Thymus (tissue), 11 donors: ENCODE results near the gene FCN1. TPM values are rescaled to one million over a fixed set of nuclear protein-coding genes. Genes with fewer than 3 reads are reported as not detected.
"Not testable (repeated sequence)": the region's sequence is repeated elsewhere in the genome, so short reads cannot be mapped to it uniquely, and the experiment has no call there.

ENCODE experiments used
- DNase-seq, 9 donors: peaks; one replicate each; pipeline ENCODE4 v3.0.0-alpha.2; 2013; ENCODE audit warnings: low spot score in 9 of 9, low read depth in 6 of 9, missing footprints in 1 of 9
- H3K27ac ChIP-seq, 2 donors: one replicate each; pipeline ENCODE4 v1.5.1; 2013; ENCODE audit warnings: control low read depth in 1 of 2, low read depth in 1 of 2, low read length in 1 of 2, mild to moderate bottlenecking in 1 of 2, moderate library complexity in 1 of 2
- H3K27me3 ChIP-seq, 2 donors: one replicate each; pipeline ENCODE4 v1.5.1; 2013; ENCODE audit warnings: low read length in 1 of 2; ENCODE audit not compliant: control insufficient read depth in 2 of 2, insufficient read depth in 1 of 2
- H3K36me3 ChIP-seq, 2 donors: one replicate each; pipeline ENCODE4 v1.5.1; 2013; ENCODE audit warnings: low read length in 1 of 2, mild to moderate bottlenecking in 1 of 2, moderate library complexity in 1 of 2; ENCODE audit not compliant: control insufficient read depth in 2 of 2, insufficient read depth in 2 of 2
- H3K4me1 ChIP-seq, 2 donors: one replicate each; pipeline ENCODE4 v1.5.1; 2013; ENCODE audit warnings: low read length in 2 of 2; ENCODE audit not compliant: control insufficient read depth in 2 of 2, insufficient read depth in 2 of 2
- H3K4me3 ChIP-seq, 2 donors: one replicate each; pipeline ENCODE4 v1.5.1; 2013; ENCODE audit warnings: low read length in 2 of 2, control low read depth in 1 of 2, mild to moderate bottlenecking in 1 of 2
- H3K9me3 ChIP-seq, 2 donors: one replicate each; pipeline ENCODE4 v1.5.1; 2013; ENCODE audit warnings: low read length in 1 of 2, mild to moderate bottlenecking in 1 of 2; ENCODE audit not compliant: control insufficient read depth in 2 of 2, insufficient read depth in 1 of 2
- WGBS: extraction: QIAGEN DNeasy Blood & Tissue Kit; methylation state at CpG from one replicate; pipeline ENCODE4 v1.1.7; 2013; 5-methylcytosine and 5-hydroxymethylcytosine counted together
- polyA plus RNA-seq: library from polyadenylated mRNA; stranded (reverse); fragments of 200-250 nt; gene quantifications from one replicate; pipeline ENCODE4 v1.2.3, GENCODE V29; 2013
- total RNA-seq: library from RNA; stranded (reverse); fragments of 120-200 nt; gene quantifications from one replicate; pipeline ENCODE4 v1.2.4, GENCODE V29; 2013
- donor health status: healthy.

Gene FCN1
- total and polyA plus RNA-seq, 2 donors, result 4.9 to 12.2 TPM

DNA sequence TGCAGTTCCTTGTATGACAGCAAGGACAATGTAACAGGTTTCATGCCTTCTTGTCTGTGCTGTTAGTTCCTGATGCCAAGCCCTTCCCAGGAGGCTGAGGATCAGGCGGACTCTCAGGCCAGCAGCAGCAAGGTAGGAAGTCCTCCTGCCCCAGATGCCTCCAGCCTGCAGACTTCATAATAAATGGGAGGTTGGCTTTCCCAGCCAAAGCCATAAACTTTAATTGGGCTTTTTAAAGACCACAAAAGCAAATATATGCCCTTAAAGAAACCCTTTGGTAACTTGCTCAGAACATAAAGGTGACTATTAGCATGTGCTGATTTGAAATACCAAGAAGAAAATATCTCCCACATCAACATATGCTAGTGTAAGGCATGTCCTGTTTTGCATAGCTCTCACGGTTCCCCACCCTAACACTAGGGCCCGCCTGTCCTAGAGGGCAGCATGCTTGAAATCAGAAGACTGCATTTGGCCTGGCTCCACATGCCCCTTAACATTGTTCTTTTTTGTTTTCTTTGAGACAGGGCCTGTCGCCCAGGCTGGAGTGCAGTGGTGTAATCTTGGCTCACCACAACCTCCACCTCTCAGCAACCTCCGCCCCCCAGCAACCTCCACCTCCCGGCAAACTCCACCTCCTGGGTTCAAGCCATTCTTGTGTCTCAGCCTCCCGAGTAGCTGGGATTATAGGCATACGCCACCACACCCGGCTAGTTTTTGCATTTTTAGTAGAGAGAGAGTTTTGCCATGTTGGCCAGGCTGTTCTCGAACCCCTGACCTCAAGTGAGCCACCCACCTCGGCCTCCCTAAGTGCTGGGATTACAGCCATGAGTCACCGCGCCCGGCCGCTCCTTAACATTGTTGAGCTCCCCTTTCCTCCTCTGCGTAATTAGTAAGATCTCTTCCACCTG lies 44.6 kb upstream of the FCN1 start:
- Histone ChIP-seq H3K4me3 (no peak overlapping the region), H3K36me3 (no peaks in the 10 kb centered on the region), H3K9me3 (peaks cover 0 to 4% of the 10 kb centered on the region in 2 donors), H3K4me1 (no peaks in the 10 kb centered on the region), H3K27ac (no peak overlapping the region), H3K27me3 (no peaks in the 10 kb centered on the region)
- no peak for DNase-seq
- WGBS, result 94% methylated on average over 16 of the region's 16 CpGs

- no peaks in the 10 kb centered on the region for H3K4me1 ChIP-seq
- no peak overlapping the region for H3K27ac ChIP-seq
- no peak for DNase-seq
- H3K36me3 ChIP-seq, result no peaks in the 10 kb centered on the region
- H3K27me3 ChIP-seq, result no peaks in the 10 kb centered on the region
- no peak overlapping the region for H3K4me3 ChIP-seq
- H3K9me3 ChIP-seq, result peaks cover 0 to 4% of the 10 kb centered on the region in 2 donors
- WGBS, result 91% methylated on average over 21 of the region's 21 CpGs
Measured at GRCh38 chr9:134961331-134962064, 43.8 kb upstream of the FCN1 start.

GRCh38 chr9:134960701-134961181 lies 43.0 kb upstream of the FCN1 start:
- DNase-seq, result no peak
- no peaks in the 10 kb centered on the region for H3K4me1 ChIP-seq
- peaks cover 0 to 4% of the 10 kb centered on the region in 2 donors for H3K9me3 ChIP-seq
- H3K36me3 ChIP-seq, result no peaks in the 10 kb centered on the region
- WGBS, result 85% methylated on average over 15 of the region's 15 CpGs
- no peaks in the 10 kb centered on the region for H3K27me3 ChIP-seq
- no peak overlapping the region for H3K27ac ChIP-seq
- H3K4me3 ChIP-seq, result no peak overlapping the region

GRCh38 chr9:134959971-134960310 lies 42.2 kb upstream of the FCN1 start:
- Histone ChIP-seq H3K27me3 (no peaks in the 10 kb centered on the region), H3K4me1 (no peaks in the 10 kb centered on the region), H3K4me3 (no peak overlapping the region), H3K36me3 (no peaks in the 10 kb centered on the region), H3K9me3 (peaks cover 0 to 4% of the 10 kb centered on the region in 2 donors), H3K27ac (no peak overlapping the region)
- 92% methylated on average over 9 of the region's 9 CpGs for WGBS
- no peak for DNase-seq

DNA sequence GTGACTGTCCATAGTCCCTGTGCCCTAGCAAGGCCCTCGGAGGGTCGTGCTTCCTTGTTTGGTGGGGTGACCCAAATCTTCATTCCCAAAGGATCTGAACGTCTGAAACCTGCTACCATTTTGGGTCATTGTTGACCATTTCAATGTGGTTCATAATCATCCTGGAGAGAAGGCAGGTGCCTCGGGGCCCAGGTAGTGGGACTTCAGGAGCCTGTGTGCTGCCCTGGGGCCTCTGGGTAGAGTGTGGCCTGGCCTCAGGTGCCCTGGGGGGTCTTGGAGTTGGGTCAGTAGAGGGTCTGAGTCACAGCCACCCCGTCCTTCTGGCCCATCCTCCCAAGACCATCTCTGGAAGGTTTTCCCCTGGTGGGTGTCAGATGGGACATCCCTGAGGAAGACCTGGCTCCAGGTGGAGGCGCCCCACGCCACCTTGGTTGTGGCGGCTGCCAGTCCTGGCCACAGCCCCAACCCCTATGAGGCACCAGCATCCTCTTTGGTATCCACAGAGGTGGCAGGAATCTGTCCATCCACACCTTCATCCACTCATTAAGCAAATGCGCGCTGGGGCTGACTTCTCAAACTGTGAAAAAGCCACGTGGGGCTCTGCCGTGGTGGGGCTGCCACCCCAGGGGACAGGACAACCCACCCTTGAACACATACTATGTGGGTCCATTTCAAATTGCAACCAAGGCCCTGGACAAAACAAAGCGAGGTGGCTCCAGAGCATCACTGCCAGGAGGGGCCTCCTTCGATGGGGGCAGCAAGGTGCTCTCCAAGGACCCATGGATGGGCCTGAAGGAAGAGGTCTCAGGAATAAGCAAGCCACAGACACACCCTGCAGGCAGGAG lies 41.6 kb upstream of the FCN1 start:
- no peak for DNase-seq
- WGBS, result 95% methylated on average over 14 of the region's 14 CpGs
- H3K36me3 ChIP-seq, result no peaks in the 10 kb centered on the region
- no peaks in the 10 kb centered on the region for H3K27me3 ChIP-seq
- peaks cover 0 to 4% of the 10 kb centered on the region in 2 donors for H3K9me3 ChIP-seq
- H3K4me1 ChIP-seq, result no peaks in the 10 kb centered on the region
- no peak overlapping the region for H3K27ac ChIP-seq
- no peak overlapping the region for H3K4me3 ChIP-seq

- peaks cover 0 to 4% of the 10 kb centered on the region in 2 donors for H3K9me3 ChIP-seq
- no peaks in the 10 kb centered on the region for H3K27me3 ChIP-seq
- WGBS, result 95% methylated on average over 2 of the region's 2 CpGs
- no peak overlapping the region for H3K27ac ChIP-seq
- no peaks in the 10 kb centered on the region for H3K36me3 ChIP-seq
- H3K4me3 ChIP-seq, result no peak overlapping the region
- no peak for DNase-seq
- H3K4me1 ChIP-seq, result no peaks in the 10 kb centered on the region
Measured at GRCh38 chr9:134957945-134958227, 40.2 kb upstream of the FCN1 start.

DNA sequence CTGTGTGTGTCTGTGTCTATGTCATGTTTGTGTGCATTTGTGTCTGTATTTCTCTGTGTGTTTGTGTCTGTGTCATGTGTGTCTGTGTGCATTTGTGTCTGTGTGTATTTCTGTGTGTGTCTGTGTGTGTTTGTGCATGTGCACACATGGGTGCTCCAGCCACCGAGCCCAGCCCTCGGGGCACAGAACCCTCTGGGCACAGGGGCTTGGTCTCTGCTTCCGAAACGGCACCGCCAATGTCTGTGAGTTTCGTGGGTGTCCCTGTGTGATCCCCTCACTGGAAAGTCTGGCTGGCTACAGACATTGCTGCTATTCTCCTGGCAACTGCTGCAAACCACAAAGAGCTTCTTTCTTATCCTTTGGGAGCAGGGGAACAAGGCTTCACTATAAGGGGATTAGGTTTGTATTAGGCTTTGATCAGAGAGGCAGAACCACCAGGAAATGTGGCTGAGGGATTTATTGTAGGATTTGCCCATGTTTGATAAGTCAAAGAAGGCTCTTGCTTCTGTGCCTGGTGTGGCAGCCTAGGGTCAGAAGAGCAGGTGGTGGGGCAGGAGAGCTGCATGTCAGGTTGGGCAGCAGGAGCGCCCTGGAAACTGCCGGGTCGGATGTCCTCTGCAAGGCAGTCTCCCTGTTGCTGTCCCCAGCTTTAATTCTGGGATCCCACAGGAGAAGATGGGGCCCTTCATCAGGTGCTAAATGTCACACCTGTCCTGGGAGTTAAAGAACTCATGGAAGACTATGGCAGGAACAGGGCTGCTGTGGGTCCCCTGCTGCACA lies 39.6 kb upstream of the FCN1 start:
- Histone ChIP-seq H3K27ac (no peak overlapping the region), H3K27me3 (no peaks in the 10 kb centered on the region), H3K4me1 (no peaks in the 10 kb centered on the region), H3K9me3 (peaks cover 0 to 4% of the 10 kb centered on the region in 2 donors), H3K36me3 (no peaks in the 10 kb centered on the region), H3K4me3 (no peak overlapping the region)
- WGBS, result 95% methylated on average over 9 of the region's 9 CpGs
- DNase-seq, result no peak

DNA sequence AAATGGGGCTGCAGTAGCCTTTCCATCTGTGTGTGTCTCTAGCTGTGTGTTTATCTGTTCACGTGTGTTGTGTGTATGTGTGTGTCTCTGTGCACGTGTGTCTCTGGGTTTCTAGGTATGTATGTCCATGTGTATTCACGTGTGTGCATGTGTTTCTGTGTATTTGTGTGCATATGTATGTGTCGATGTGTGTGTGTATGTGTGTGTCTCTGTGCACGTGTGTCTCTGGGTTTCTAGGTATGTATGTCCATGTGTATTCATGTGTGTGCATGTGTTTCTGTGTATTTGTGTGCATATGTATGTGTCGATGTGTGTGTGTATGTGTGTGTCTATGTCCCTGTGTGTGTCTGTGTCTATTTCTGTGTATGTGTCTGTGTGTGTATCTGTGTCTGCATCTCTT lies 38.7 kb upstream of the FCN1 start:
- 97% methylated on average over 6 of the region's 6 CpGs for WGBS
- DNase-seq, H3K36me3 ChIP-seq, H3K4me3 ChIP-seq, H3K27ac ChIP-seq, H3K9me3 ChIP-seq, H3K4me1 ChIP-seq, H3K27me3 ChIP-seq: not testable (repeated sequence)
